Measurements from ENCODE around the gene SNAPC4. TPM values are rescaled to one million over a fixed set of nuclear protein-coding genes. Genes with fewer than 3 reads are reported as not detected.
"Not testable (repeated sequence)": the region's sequence is repeated elsewhere in the genome, so short reads cannot be mapped to it uniquely, and the experiment has no call there.

SNAPC4 gene
- polyA plus RNA-seq, 3 donors: 9.5 to 12.1 (median 9.7) TPM

GRCh38 chr9:136433043-136433715, 33.2 kb upstream of the SNAPC4 start:
- DNase-seq (ENCODE audit: low read depth in 3 of 3, low spot score in 2 of 3): no peak

GRCh38 chr9:136432591-136432990, 32.6 kb upstream of the SNAPC4 start:
- no peak for DNase-seq (ENCODE audit: low read depth in 3 of 3, low spot score in 2 of 3)

- DNase-seq (ENCODE audit: low read depth in 3 of 3, low spot score in 2 of 3): no peak
These were observed 31.9 kb upstream of the SNAPC4 start for GRCh38 chr9:136431782-136432350.

- no peak for DNase-seq (ENCODE audit: low read depth in 3 of 3, low spot score in 2 of 3)
These were observed 30.7 kb upstream of the SNAPC4 start for GRCh38 chr9:136430588-136431234.

GRCh38 chr9:136429683-136430491, 29.9 kb upstream of the SNAPC4 start:
- DNase-seq (ENCODE audit: low read depth in 3 of 3, low spot score in 2 of 3): no peak

GRCh38 chr9:136429075-136429628, 29.2 kb upstream of the SNAPC4 start:
- no peak for DNase-seq (ENCODE audit: low read depth in 3 of 3, low spot score in 2 of 3)

- no peak for DNase-seq (ENCODE audit: low read depth in 3 of 3, low spot score in 2 of 3)
These were observed 26.8 kb upstream of the SNAPC4 start for GRCh38 chr9:136426787-136427186.

- not testable (repeated sequence) for DNase-seq (ENCODE audit: low read depth in 3 of 3, low spot score in 2 of 3)
These were observed 25.4 kb upstream of the SNAPC4 start for GRCh38 chr9:136425367-136425766.

- no peak for DNase-seq (ENCODE audit: low read depth in 3 of 3, low spot score in 2 of 3)
These were observed 24.9 kb upstream of the SNAPC4 start for GRCh38 chr9:136424750-136425362.

- DNase-seq (ENCODE audit: low read depth in 3 of 3, low spot score in 2 of 3): no peak
These were observed 23.6 kb upstream of the SNAPC4 start for GRCh38 chr9:136423432-136424146.

- no peak for DNase-seq (ENCODE audit: low read depth in 3 of 3, low spot score in 2 of 3)
These were observed 22.9 kb upstream of the SNAPC4 start for GRCh38 chr9:136422876-136423275.

GRCh38 chr9:136421791-136422190, 21.8 kb upstream of the SNAPC4 start:
- DNase-seq (ENCODE audit: low read depth in 3 of 3, low spot score in 2 of 3): no peak

- no peak for DNase-seq (ENCODE audit: low read depth in 3 of 3, low spot score in 2 of 3)
These were observed 19.1 kb upstream of the SNAPC4 start for GRCh38 chr9:136419092-136419420.

- no peak for DNase-seq (ENCODE audit: low read depth in 3 of 3, low spot score in 2 of 3)
These were observed 18.5 kb upstream of the SNAPC4 start for GRCh38 chr9:136418182-136419091.

- no peak for DNase-seq (ENCODE audit: low read depth in 3 of 3, low spot score in 2 of 3)
These were observed 16.9 kb upstream of the SNAPC4 start for GRCh38 chr9:136416914-136417313.

- DNase-seq (ENCODE audit: low read depth in 3 of 3, low spot score in 2 of 3): no peak
These were observed 16.5 kb upstream of the SNAPC4 start for GRCh38 chr9:136416427-136416826.

- DNase-seq (ENCODE audit: low read depth in 3 of 3, low spot score in 2 of 3): no peak
These were observed 13.0 kb upstream of the SNAPC4 start for GRCh38 chr9:136412962-136413361.

GRCh38 chr9:136411378-136411777, 11.4 kb upstream of the SNAPC4 start:
- DNase-seq (ENCODE audit: low read depth in 3 of 3, low spot score in 2 of 3): no peak
